ENCODE measurements around the gene RNF144A.

The RNF144A gene

GRCh38 chr2:6887751-6888192, 29.4 kb upstream of the RNF144A start:
- TF ChIP-seq TAF1 (IDR thresholded peaks at IDR 0.05; ENCODE audit: borderline replicate concordance, insufficient read depth, low read length) (no peak), REST (IDR thresholded peaks at IDR 0.05; ENCODE audit: insufficient read depth in 1 of 2, low read depth in 2 of 2, low read length in 2 of 2) (no peak)

GRCh38 chr2:6888724-6889123, 28.5 kb upstream of the RNF144A start:
- TF ChIP-seq FOXP2 (optimal IDR thresholded peaks at IDR 0.05; ENCODE audit: borderline replicate concordance, extremely low read depth, extremely low read length, insufficient read depth): no peak
- no peak for TF ChIP-seq POLR2AphosphoS5 (IDR thresholded peaks at IDR 0.05; ENCODE audit: low read depth, low read length)
- TF ChIP-seq SIN3A (IDR thresholded peaks at IDR 0.05; ENCODE audit: borderline replicate concordance, insufficient read depth, low read length): no peak
- TF ChIP-seq TAF1 (IDR thresholded peaks at IDR 0.05; ENCODE audit: borderline replicate concordance, insufficient read depth, low read length): no peak
- TF ChIP-seq REST (IDR thresholded peaks at IDR 0.05; ENCODE audit: insufficient read depth in 1 of 2, low read depth in 2 of 2, low read length in 2 of 2): no peak

GRCh38 chr2:6893876-6894482, 23.2 kb upstream of the RNF144A start:
- TF ChIP-seq SIN3A (IDR thresholded peaks at IDR 0.05; ENCODE audit: borderline replicate concordance, insufficient read depth, low read length): no peak
- TF ChIP-seq TAF1 (IDR thresholded peaks at IDR 0.05; ENCODE audit: borderline replicate concordance, insufficient read depth, low read length): no peak
- TF ChIP-seq POLR2AphosphoS5 (IDR thresholded peaks at IDR 0.05; ENCODE audit: low read depth, low read length): no peak
- TF ChIP-seq FOXP2 (optimal IDR thresholded peaks at IDR 0.05; ENCODE audit: borderline replicate concordance, extremely low read depth, extremely low read length, insufficient read depth): no peak

GRCh38 chr2:6896930-6897759, 20.1 kb upstream of the RNF144A start:
- TF ChIP-seq FOXP2 (optimal IDR thresholded peaks at IDR 0.05; ENCODE audit: borderline replicate concordance, extremely low read depth, extremely low read length, insufficient read depth) (no peak), TAF1 (IDR thresholded peaks at IDR 0.05; ENCODE audit: borderline replicate concordance, insufficient read depth, low read length) (no peak), POLR2AphosphoS5 (IDR thresholded peaks at IDR 0.05; ENCODE audit: low read depth, low read length) (no peak), SIN3A (IDR thresholded peaks at IDR 0.05; ENCODE audit: borderline replicate concordance, insufficient read depth, low read length) (no peak), REST (IDR thresholded peaks at IDR 0.05; ENCODE audit: insufficient read depth in 1 of 2, low read depth in 2 of 2, low read length in 2 of 2) (no peak)

- TF ChIP-seq REST (IDR thresholded peaks at IDR 0.05; ENCODE audit: insufficient read depth in 1 of 2, low read depth in 2 of 2, low read length in 2 of 2): no peak
- no peak for TF ChIP-seq FOXP2 (optimal IDR thresholded peaks at IDR 0.05; ENCODE audit: borderline replicate concordance, extremely low read depth, extremely low read length, insufficient read depth)
These were observed 11.5 kb upstream of the RNF144A start for GRCh38 chr2:6905668-6906067.
